PC-3 (cell line): ENCODE data around the gene MFNG.

Source experiments
- EZH2phosphoT487 ChIP-seq: fragments of 300-600 bp; sonication (generic); IDR thresholded peaks from 2 replicates; pipeline ENCODE4 v1.6.1; 2018; ENCODE audit warnings: mild to moderate bottlenecking, antibody characterized with exemption, low read length, borderline replicate concordance
- TF ChIP-seq, protein P1 (sequence below): fragments of 300-600 bp; sonication (generic); conservative IDR thresholded peaks from 2 replicates; pipeline ENCODE4 v1.5.1; 2017; ENCODE audit warnings: antibody characterized with exemption, low read depth, mild to moderate bottlenecking, low read length

DNA sequence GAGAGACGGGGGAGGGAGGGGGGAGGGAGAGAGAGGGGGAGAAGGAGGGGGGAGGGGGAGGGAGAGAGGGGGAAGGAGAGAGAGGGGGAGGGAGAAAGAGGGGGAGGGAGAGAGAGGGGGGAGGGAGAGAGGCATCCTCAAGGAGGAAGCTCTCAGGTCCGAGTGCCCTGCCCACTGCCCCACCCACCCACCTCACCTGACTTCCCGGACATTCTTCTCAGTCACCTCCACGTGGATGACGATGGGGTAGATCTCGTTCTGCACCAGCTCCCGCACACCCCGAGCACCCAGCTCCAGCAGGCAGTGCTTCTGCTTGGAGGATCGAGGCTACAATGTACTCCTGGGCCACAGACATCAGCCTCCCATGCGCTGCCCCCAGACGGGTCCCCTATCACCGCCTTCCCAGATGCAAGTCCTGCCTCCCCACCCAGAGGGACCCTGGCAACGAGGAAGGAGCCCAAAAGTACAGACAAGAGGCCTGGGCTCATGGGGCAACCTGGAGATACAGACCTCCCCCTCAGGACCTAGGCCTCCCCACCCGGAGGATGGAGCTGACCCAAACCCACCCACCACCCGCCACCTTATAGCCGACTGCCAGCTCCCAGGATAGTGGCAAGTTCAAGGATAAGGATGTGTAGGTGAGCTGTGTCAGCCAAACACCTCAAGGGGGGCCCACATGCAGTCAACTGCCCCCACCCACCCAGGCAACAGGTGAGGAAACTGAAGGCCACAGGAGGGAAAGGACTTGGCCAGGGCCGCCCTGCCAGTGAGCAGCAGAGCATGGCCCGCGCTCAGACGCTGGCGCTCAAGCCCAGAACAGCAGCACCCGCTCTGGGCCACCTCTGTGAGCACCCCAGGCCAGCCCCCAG is 5.6 kb upstream of the MFNG start:
- TF ChIP-seq, protein P1, sequence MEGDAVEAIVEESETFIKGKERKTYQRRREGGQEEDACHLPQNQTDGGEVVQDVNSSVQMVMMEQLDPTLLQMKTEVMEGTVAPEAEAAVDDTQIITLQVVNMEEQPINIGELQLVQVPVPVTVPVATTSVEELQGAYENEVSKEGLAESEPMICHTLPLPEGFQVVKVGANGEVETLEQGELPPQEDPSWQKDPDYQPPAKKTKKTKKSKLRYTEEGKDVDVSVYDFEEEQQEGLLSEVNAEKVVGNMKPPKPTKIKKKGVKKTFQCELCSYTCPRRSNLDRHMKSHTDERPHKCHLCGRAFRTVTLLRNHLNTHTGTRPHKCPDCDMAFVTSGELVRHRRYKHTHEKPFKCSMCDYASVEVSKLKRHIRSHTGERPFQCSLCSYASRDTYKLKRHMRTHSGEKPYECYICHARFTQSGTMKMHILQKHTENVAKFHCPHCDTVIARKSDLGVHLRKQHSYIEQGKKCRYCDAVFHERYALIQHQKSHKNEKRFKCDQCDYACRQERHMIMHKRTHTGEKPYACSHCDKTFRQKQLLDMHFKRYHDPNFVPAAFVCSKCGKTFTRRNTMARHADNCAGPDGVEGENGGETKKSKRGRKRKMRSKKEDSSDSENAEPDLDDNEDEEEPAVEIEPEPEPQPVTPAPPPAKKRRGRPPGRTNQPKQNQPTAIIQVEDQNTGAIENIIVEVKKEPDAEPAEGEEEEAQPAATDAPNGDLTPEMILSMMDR = no peak
- TF ChIP-seq EZH2phosphoT487 = no peak
